Measurements from ENCODE around the gene PYGM. TPM values are rescaled to one million over a fixed set of nuclear protein-coding genes. Genes with fewer than 3 reads are reported as not detected.

Gene PYGM
- total RNA-seq, 1 donor from 2014 or later, result 291 TPM

GRCh38 chr11:64762277-64762673, 2.5 kb upstream of the PYGM start:
- Histone ChIP-seq H3K27me3 (ENCODE audit: control insufficient read depth in 3 of 3, insufficient read depth in 3 of 3, low read length in 3 of 3) (no peaks in the 10 kb centered on the region), H3K4me3 (ENCODE audit: low read length in 3 of 3) (peak overlapping the region; percentile 58 to 71 (median 61)), H3K9ac (ENCODE audit: low read depth in 1 of 3, low read length in 3 of 3) (peak overlapping the region; percentile 60 to 100 (median 75)), H3K36me3 (ENCODE audit: control insufficient read depth in 3 of 3, insufficient read depth in 3 of 3, low read length in 3 of 3) (peaks cover 42 to 46% (median 45%) of the 10 kb centered on the region in 3 donors), H3K27ac (ENCODE audit: low read depth, low read length) (peak overlapping the region; percentile 98), H3K9me3 (ENCODE audit: control insufficient read depth in 3 of 3, low read length in 3 of 3) (no peaks in the 10 kb centered on the region), H3K4me1 (ENCODE audit: control insufficient read depth in 3 of 3, insufficient read depth in 3 of 3, low read length in 3 of 3) (peaks cover 61 to 89% (median 83%) of the 10 kb centered on the region in 3 donors)

DNA sequence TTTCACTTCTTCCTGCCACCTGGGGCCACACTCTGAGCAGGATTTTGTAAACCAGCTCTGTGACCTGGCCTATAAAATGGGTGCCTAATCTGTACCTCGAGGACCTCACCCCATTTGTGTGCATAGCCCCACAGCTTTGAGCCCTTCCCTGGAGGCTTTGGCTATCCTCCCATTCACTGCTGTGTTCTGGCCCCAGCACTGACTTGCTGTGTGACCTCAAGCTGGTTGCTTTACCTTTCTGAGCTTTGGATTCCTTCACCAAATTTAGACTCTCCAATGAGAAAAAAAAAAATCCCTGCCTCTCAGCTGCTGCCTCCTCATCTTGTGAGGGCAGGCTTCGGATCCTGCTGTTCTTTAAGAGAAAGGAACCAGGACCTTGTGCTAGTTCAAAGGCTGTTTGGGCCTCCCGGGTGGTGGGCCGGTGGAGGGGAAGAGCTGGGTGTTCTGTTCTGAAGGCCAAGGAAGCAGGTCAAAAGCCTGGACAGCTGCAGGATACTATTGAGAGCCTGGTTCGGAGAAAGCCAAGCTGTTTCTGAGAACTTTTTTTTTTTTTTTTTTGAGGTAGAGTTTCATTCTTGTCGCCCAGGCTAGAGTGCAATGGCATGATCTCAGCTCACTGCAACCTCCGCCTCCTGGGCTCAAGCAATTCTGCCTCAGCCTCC, 1.1 kb upstream of the PYGM start:
- peak overlapping the region; percentile 98 for H3K27ac ChIP-seq (ENCODE audit: low read depth, low read length)
- H3K9ac ChIP-seq (ENCODE audit: low read depth in 1 of 3, low read length in 3 of 3), result peak overlapping the region; percentile 51 to 100 (median 87)
- peaks cover 38 to 44% (median 43%) of the 10 kb centered on the region in 3 donors for H3K36me3 ChIP-seq (ENCODE audit: control insufficient read depth in 3 of 3, insufficient read depth in 3 of 3, low read length in 3 of 3)
- H3K4me3 ChIP-seq (ENCODE audit: low read length in 3 of 3), result peak overlapping the region; percentile 61 to 95 (median 64)
- no peaks in the 10 kb centered on the region for H3K9me3 ChIP-seq (ENCODE audit: control insufficient read depth in 3 of 3, low read length in 3 of 3)
- H3K27me3 ChIP-seq (ENCODE audit: control insufficient read depth in 3 of 3, insufficient read depth in 3 of 3, low read length in 3 of 3), result no peaks in the 10 kb centered on the region
- peaks cover 70 to 96% (median 90%) of the 10 kb centered on the region in 3 donors for H3K4me1 ChIP-seq (ENCODE audit: control insufficient read depth in 3 of 3, insufficient read depth in 3 of 3, low read length in 3 of 3)

DNA sequence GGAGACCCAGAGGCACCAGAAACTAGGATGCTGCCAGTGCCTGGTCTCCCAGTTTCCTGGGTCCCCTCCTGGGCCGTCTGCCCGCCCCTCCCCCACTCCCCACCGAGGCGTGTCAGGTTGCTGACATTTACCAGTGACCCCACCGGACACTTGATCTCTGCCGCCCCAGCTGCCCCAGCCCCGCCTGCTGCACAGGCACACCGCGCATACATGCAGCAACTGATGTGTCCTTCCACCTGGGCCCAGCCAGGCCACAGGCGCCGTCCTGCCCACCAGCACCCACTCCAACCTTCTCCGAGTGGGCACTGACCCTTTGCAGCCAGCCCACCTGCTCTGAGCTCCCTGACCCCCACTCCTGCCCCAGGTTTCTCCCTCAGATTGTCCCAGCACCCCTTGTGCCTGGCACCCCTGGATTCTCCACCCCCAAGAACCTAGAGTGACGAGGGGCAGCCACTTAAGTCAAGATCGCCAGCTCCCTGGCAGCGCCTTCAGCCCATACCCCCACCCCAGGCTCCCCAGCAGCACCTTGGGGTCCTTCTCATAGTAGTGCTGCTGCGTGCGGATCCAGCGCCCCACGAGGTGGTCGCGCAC, 548 bp downstream of the PYGM start:
- peak overlapping the region; percentile 98 for H3K27ac ChIP-seq (ENCODE audit: low read depth, low read length)
- H3K9me3 ChIP-seq (ENCODE audit: control insufficient read depth in 3 of 3, low read length in 3 of 3), result no peaks in the 10 kb centered on the region
- peaks cover 40 to 47% (median 45%) of the 10 kb centered on the region in 3 donors for H3K36me3 ChIP-seq (ENCODE audit: control insufficient read depth in 3 of 3, insufficient read depth in 3 of 3, low read length in 3 of 3)
- peak overlapping the region; percentile 93 to 100 (median 99) for H3K9ac ChIP-seq (ENCODE audit: low read depth in 1 of 3, low read length in 3 of 3)
- no peaks in the 10 kb centered on the region for H3K27me3 ChIP-seq (ENCODE audit: control insufficient read depth in 3 of 3, insufficient read depth in 3 of 3, low read length in 3 of 3)
- peaks cover 74 to 98% (median 93%) of the 10 kb centered on the region in 3 donors for H3K4me1 ChIP-seq (ENCODE audit: control insufficient read depth in 3 of 3, insufficient read depth in 3 of 3, low read length in 3 of 3)
- H3K4me3 ChIP-seq (ENCODE audit: low read length in 3 of 3), result peak overlapping the region; percentile 86 to 96 (median 95)

DNA sequence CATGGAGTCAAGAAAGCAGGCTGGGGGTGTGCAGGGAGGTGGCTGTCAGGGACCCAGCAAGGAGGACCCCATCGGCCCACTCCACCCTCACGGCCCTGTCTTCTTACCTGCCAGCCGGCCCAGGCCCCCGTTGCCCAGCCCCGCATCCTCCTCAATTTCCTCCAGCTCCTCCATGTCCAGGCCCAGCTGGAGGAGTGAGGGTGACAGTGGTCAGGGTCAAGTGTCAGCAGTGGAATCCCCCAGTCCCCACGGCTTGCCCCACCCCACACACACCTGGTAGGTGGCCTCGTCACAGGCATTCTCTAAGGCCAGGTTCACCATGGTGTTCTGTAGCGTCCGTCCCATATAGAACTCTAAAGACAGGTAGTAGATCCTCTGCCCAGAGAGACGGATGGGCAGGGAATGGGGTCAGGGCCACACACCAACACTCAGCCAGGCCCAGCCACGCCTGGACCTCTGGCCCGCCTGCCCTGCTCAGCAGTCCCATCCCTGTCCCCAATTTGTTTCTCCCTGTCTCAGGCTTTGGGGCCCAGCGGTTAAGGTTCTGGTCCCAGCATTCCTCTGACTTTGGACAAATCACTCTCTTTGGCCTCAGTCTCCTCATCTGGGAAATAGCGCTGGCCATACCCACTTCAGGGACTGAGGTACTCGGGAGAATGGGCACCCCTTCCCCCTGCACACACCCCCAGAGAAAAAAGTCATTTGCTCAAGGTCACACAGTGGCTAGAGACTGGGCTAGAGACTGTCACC, 1.3 kb downstream of the PYGM start:
- H3K27ac ChIP-seq (ENCODE audit: low read depth, low read length), result peak overlapping the region; percentile 98
- no peaks in the 10 kb centered on the region for H3K9me3 ChIP-seq (ENCODE audit: control insufficient read depth in 3 of 3, low read length in 3 of 3)
- peaks cover 36 to 50% (median 43%) of the 10 kb centered on the region in 3 donors for H3K36me3 ChIP-seq (ENCODE audit: control insufficient read depth in 3 of 3, insufficient read depth in 3 of 3, low read length in 3 of 3)
- peak overlapping the region; percentile 92 to 100 (median 93) for H3K9ac ChIP-seq (ENCODE audit: low read depth in 1 of 3, low read length in 3 of 3)
- H3K4me1 ChIP-seq (ENCODE audit: control insufficient read depth in 3 of 3, insufficient read depth in 3 of 3, low read length in 3 of 3), result peaks cover 72 to 97% (median 91%) of the 10 kb centered on the region in 3 donors
- peak overlapping the region; percentile 86 to 96 (median 95) for H3K4me3 ChIP-seq (ENCODE audit: low read length in 3 of 3)
- no peaks in the 10 kb centered on the region for H3K27me3 ChIP-seq (ENCODE audit: control insufficient read depth in 3 of 3, insufficient read depth in 3 of 3, low read length in 3 of 3)

DNA sequence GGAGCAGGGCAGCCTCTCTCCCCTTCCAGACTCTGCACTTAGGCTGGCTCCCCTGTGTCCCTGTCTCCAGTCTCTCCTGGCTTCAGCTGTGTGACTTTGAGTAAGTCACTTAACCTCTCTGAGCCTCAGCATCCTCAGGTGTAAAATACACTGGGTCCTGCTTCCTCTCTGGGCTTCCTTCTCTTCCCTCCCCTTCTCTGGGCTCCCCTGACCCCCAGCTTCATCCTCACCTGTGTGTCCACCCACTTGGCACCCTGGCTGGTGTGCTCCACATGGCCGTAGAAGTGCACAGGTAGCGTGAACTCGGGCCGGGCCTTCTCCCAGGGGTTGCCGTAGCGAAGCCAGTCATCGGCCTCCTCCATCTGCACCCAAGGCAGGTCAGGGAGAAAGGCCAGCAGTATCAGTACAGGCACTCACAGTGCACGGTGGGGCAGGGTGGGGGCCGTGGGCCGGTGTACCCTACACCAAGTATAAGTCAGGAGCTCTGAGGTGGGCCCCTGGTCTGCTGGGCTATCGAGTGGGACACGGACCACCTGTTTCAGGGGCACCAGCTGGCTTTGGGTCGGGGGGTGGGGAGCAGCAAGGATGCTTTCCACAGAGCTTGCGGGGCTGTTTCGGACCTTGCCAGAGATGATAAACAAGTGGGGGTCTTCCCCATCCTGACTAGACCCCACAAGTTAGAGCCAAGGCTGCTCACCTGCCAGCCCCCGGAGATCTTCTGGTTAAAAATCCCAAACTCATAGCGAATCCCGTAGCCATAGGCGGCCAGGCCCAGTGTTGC, 2.0 kb downstream of the PYGM start:
- Histone ChIP-seq H3K9me3 (ENCODE audit: control insufficient read depth in 3 of 3, low read length in 3 of 3) (no peaks in the 10 kb centered on the region), H3K9ac (ENCODE audit: low read depth in 1 of 3, low read length in 3 of 3) (peak overlapping the region; percentile 92 to 100 (median 93)), H3K27ac (ENCODE audit: low read depth, low read length) (peak overlapping the region; percentile 98), H3K4me1 (ENCODE audit: control insufficient read depth in 3 of 3, insufficient read depth in 3 of 3, low read length in 3 of 3) (peaks cover 68 to 96% (median 91%) of the 10 kb centered on the region in 3 donors), H3K27me3 (ENCODE audit: control insufficient read depth in 3 of 3, insufficient read depth in 3 of 3, low read length in 3 of 3) (no peaks in the 10 kb centered on the region), H3K4me3 (ENCODE audit: low read length in 3 of 3) (peak overlapping the region; percentile 86 to 96 (median 95)), H3K36me3 (ENCODE audit: control insufficient read depth in 3 of 3, insufficient read depth in 3 of 3, low read length in 3 of 3) (peaks cover 43 to 56% (median 48%) of the 10 kb centered on the region in 3 donors)

DNA sequence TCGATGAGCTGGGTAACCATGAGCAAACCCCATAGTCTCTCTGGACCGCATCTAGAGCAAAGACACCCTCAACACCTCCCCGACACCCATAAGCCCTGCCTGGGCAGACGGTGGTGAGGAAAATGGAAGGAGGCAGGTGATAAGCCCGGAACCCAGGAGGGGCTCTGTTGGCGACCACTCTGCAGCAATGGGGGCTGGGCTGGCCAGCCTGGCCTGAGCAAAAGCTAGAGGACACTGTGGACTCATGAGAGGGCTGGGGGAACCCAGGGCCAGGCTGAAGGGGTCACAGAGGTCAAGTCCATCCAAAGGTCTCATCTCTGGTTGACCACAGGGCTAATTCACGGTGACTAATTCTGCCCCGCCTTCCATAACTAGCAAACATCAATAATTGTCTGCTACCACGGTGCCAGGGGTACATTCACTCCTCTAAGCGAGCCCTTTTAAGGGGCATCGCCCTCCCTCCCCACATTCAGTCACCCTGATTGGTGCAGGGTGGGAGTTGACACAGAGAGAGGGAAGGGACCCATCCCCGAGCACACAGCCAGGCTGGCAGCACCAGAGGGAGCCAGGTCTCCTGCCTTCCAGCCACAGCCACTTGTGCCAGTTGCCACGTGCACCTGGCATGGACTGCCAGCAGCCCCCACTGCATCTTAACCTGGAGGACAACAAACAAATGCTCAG, 4.0 kb downstream of the PYGM start:
- peak overlapping the region in 2 of 3 donors; percentile 65 to 100 for H3K9ac ChIP-seq (ENCODE audit: low read depth in 1 of 3, low read length in 3 of 3)
- peak overlapping the region; percentile 47 to 54 (median 49) for H3K4me3 ChIP-seq (ENCODE audit: low read length in 3 of 3)
- peaks cover 70 to 96% (median 90%) of the 10 kb centered on the region in 3 donors for H3K4me1 ChIP-seq (ENCODE audit: control insufficient read depth in 3 of 3, insufficient read depth in 3 of 3, low read length in 3 of 3)
- H3K9me3 ChIP-seq (ENCODE audit: control insufficient read depth in 3 of 3, low read length in 3 of 3), result no peaks in the 10 kb centered on the region
- peak overlapping the region; percentile 20 for H3K27ac ChIP-seq (ENCODE audit: low read depth, low read length)
- H3K27me3 ChIP-seq (ENCODE audit: control insufficient read depth in 3 of 3, insufficient read depth in 3 of 3, low read length in 3 of 3), result no peaks in the 10 kb centered on the region
- H3K36me3 ChIP-seq (ENCODE audit: control insufficient read depth in 3 of 3, insufficient read depth in 3 of 3, low read length in 3 of 3), result peaks cover 63 to 72% (median 66%) of the 10 kb centered on the region in 3 donors

GRCh38 chr11:64754919-64755662, 4.7 kb downstream of the PYGM start:
- peak overlapping the region; percentile 20 for H3K27ac ChIP-seq (ENCODE audit: low read depth, low read length)
- peak overlapping the region; percentile 14 to 100 (median 65) for H3K9ac ChIP-seq (ENCODE audit: low read depth in 1 of 3, low read length in 3 of 3)
- peak overlapping the region; percentile 47 to 54 (median 49) for H3K4me3 ChIP-seq (ENCODE audit: low read length in 3 of 3)
- H3K9me3 ChIP-seq (ENCODE audit: control insufficient read depth in 3 of 3, low read length in 3 of 3), result no peaks in the 10 kb centered on the region
- H3K36me3 ChIP-seq (ENCODE audit: control insufficient read depth in 3 of 3, insufficient read depth in 3 of 3, low read length in 3 of 3), result peaks cover 70 to 78% (median 73%) of the 10 kb centered on the region in 3 donors
- peaks cover 68 to 95% (median 89%) of the 10 kb centered on the region in 3 donors for H3K4me1 ChIP-seq (ENCODE audit: control insufficient read depth in 3 of 3, insufficient read depth in 3 of 3, low read length in 3 of 3)
- no peaks in the 10 kb centered on the region for H3K27me3 ChIP-seq (ENCODE audit: control insufficient read depth in 3 of 3, insufficient read depth in 3 of 3, low read length in 3 of 3)

DNA sequence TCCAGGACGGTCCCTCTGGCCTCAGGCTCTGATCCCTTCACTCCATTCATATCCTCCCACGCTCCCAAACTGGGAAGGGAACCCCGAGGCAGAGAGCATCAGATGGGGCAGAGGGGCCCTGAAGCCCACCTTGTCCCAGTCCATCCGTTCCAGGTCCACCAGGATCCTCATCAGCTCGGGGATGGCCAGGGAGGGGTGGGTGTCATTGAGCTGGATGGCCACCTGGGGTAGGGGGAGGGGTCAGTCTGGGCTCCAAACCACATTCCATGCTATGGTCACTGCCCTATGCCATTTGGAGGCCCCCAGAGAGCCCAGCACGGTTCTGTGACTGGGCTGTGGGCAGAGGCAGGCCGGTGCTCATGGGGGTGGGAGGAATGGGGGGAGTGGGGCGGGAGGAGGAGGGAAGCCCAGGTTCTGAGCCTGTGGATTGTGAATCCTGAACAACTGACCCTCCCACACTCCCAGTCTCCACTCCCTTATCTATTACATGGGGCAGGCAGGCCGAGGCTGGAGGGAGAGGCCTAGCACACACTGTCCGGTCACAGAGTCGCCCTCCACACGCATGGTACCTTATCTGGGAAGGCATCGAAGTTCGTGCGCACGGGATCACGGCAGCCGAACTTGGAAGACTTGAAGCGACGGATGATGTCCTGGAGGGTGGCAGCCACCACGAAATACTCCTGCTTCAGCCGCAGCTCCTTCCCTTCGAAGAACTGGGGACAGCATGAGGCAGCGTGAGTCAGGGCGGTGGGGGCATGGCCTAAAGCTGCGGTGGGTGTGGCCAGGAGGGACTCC, 5.5 kb downstream of the PYGM start:
- Histone ChIP-seq H3K9ac (ENCODE audit: low read depth in 1 of 3, low read length in 3 of 3) (peak overlapping the region; percentile 12 to 100 (median 14)), H3K27me3 (ENCODE audit: control insufficient read depth in 3 of 3, insufficient read depth in 3 of 3, low read length in 3 of 3) (no peaks in the 10 kb centered on the region), H3K36me3 (ENCODE audit: control insufficient read depth in 3 of 3, insufficient read depth in 3 of 3, low read length in 3 of 3) (peaks cover 71 to 78% (median 74%) of the 10 kb centered on the region in 3 donors), H3K9me3 (ENCODE audit: control insufficient read depth in 3 of 3, low read length in 3 of 3) (no peaks in the 10 kb centered on the region), H3K4me1 (ENCODE audit: control insufficient read depth in 3 of 3, insufficient read depth in 3 of 3, low read length in 3 of 3) (peaks cover 67 to 87% (median 84%) of the 10 kb centered on the region in 3 donors), H3K4me3 (ENCODE audit: low read length in 3 of 3) (peak overlapping the region; percentile 14 to 54 (median 47)), H3K27ac (ENCODE audit: low read depth, low read length) (peak overlapping the region; percentile 0)

Measured in skeletal muscle tissue (tissue), 4 donors.